Esophagus (tissue), 2 donors: ENCODE measurements around the gene HSD17B14. TPM values are rescaled to one million over a fixed set of nuclear protein-coding genes. Genes with fewer than 3 reads are reported as not detected.
"Not testable (repeated sequence)": the region's sequence is repeated elsewhere in the genome, so short reads cannot be mapped to it uniquely, and the experiment has no call there.

Experiments used
- H3K27ac ChIP-seq, 2 donors: one replicate each; pipeline ENCODE4 v1.5.1; 2013; ENCODE audit warnings: low read depth in 2 of 2, mild to moderate bottlenecking in 2 of 2, inconsistent platforms in 1 of 2, low read length in 1 of 2, moderate library complexity in 1 of 2
- H3K27me3 ChIP-seq, 2 donors: one replicate each; pipeline ENCODE4 v1.6.1; 2013; ENCODE audit warnings: low read length in 2 of 2, control low read depth in 1 of 2, mild to moderate bottlenecking in 1 of 2; ENCODE audit not compliant: insufficient read depth in 2 of 2, control insufficient read depth in 1 of 2
- H3K36me3 ChIP-seq, 2 donors: one replicate each; pipeline ENCODE4 v1.6.1; 2013; ENCODE audit warnings: low read length in 1 of 2; ENCODE audit not compliant: control insufficient read depth in 2 of 2, insufficient read depth in 2 of 2
- H3K4me1 ChIP-seq, 2 donors: one replicate each; pipeline ENCODE4 v1.6.1; 2013; ENCODE audit warnings: low read length in 1 of 2; ENCODE audit not compliant: control insufficient read depth in 2 of 2, insufficient read depth in 2 of 2
- H3K4me3 ChIP-seq, 2 donors: one replicate each; pipeline ENCODE4 v1.5.1; 2013; ENCODE audit warnings: low read length in 2 of 2, mild to moderate bottlenecking in 2 of 2, low read depth in 1 of 2, moderate library complexity in 1 of 2
- H3K9me3 ChIP-seq, 2 donors: one replicate each; pipeline ENCODE4 v1.6.1; 2013; ENCODE audit warnings: mild to moderate bottlenecking in 2 of 2, low read depth in 1 of 2, low read length in 1 of 2, moderate library complexity in 1 of 2; ENCODE audit not compliant: control insufficient read depth in 2 of 2, insufficient read depth in 1 of 2
- WGBS, 2 donors: extraction: QIAGEN DNeasy Blood & Tissue Kit; methylation state at CpG; one replicate each; pipeline ENCODE4 v1.1.7; 2013; 5-methylcytosine and 5-hydroxymethylcytosine counted together
- polyA plus RNA-seq, 2 donors: library from polyadenylated mRNA; stranded (reverse); fragments of 200-250 nt; gene quantifications; one replicate each; pipeline ENCODE4 v1.2.3, GENCODE V29; 2013
- donor health status: healthy with polysubstance abuse.
- donor health status: Bipolar disorder and iron deficiency.

Gene HSD17B14
- polyA plus RNA-seq, 2 donors = 2.2 to 3.4 TPM

GRCh38 chr19:48770734-48771472 is 65.4 kb downstream of the HSD17B14 start:
- peak overlapping the region; percentile 82 to 99 for H3K27ac ChIP-seq
- no peaks in the 10 kb centered on the region for H3K27me3 ChIP-seq
- no peaks in the 10 kb centered on the region for H3K36me3 ChIP-seq
- H3K4me1 ChIP-seq = no peaks in the 10 kb centered on the region
- WGBS, 2 donors = 53 to 66% methylated on average over 20 of the region's 20 CpGs
- no peaks in the 10 kb centered on the region for H3K9me3 ChIP-seq
- peak overlapping the region in 1 of 2 donors; percentile 12 for H3K4me3 ChIP-seq

GRCh38 chr19:48770266-48770665 is 66.0 kb downstream of the HSD17B14 start:
- WGBS, 2 donors = 63 to 71% methylated on average over 7 of the region's 7 CpGs
- peak overlapping the region; percentile 23 to 81 for H3K27ac ChIP-seq

GRCh38 chr19:48768994-48769713 is 67.1 kb downstream of the HSD17B14 start:
- Histone ChIP-seq H3K4me1 (no peaks in the 10 kb centered on the region), H3K9me3 (no peaks in the 10 kb centered on the region), H3K27ac (no peak overlapping the region), H3K4me3 (no peak overlapping the region), H3K27me3 (no peaks in the 10 kb centered on the region), H3K36me3 (no peaks in the 10 kb centered on the region)
- 67 to 85% methylated on average over 11 of the region's 11 CpGs for WGBS, 2 donors

More at GRCh38 chr19:48770266-48770665, 66.0 kb downstream of the HSD17B14 start:
- no peaks in the 10 kb centered on the region for H3K36me3 ChIP-seq
- no peaks in the 10 kb centered on the region for H3K4me1 ChIP-seq
- H3K9me3 ChIP-seq = no peaks in the 10 kb centered on the region
- no peaks in the 10 kb centered on the region for H3K27me3 ChIP-seq
- H3K4me3 ChIP-seq = no peak overlapping the region

GRCh38 chr19:48768171-48768753 is 68.0 kb downstream of the HSD17B14 start:
- H3K4me1 ChIP-seq, H3K27me3 ChIP-seq, H3K9me3 ChIP-seq, H3K4me3 ChIP-seq, H3K27ac ChIP-seq, H3K36me3 ChIP-seq: not testable (repeated sequence)
- 39 to 44% methylated on average over 6 of the region's 6 CpGs for WGBS, 2 donors

GRCh38 chr19:48765816-48766215 is 70.5 kb downstream of the HSD17B14 start:
- not testable (repeated sequence) for H3K4me3 ChIP-seq, H3K4me1 ChIP-seq, H3K36me3 ChIP-seq, H3K27ac ChIP-seq, H3K27me3 ChIP-seq, H3K9me3 ChIP-seq
- 34 to 39% methylated on average over 5 of the region's 5 CpGs for WGBS, 2 donors

Other genes starting within 250 kb of the HSD17B14 start
- gene SPACA4, start 229.7 kb downstream of the HSD17B14 start, polyA plus RNA-seq = 1 to 10 TPM; 1.2 to 1.9 TPM
- 10 to 100 TPM in 1 of 2 donors, 1 to 10 TPM in 1; 6.5 to 26.7 TPM for gene FAM83E, start 221.4 kb downstream of the HSD17B14 start, polyA plus RNA-seq
- gene RPL18, start 217.3 kb downstream of the HSD17B14 start, polyA plus RNA-seq = 1,000 to 10,000 TPM; 2,667 to 2,860 TPM
- 10 to 100 TPM in 1 of 2 donors, 1 to 10 TPM in 1; 9.0 to 15.5 TPM for gene SPHK2, start 217.0 kb downstream of the HSD17B14 start, polyA plus RNA-seq
- gene DBP, start 199.1 kb downstream of the HSD17B14 start, polyA plus RNA-seq = 10 to 100 TPM in 1 of 2 donors, 1 to 10 TPM in 1; 8.9 to 13.3 TPM
- gene CA11, start 190.3 kb downstream of the HSD17B14 start, polyA plus RNA-seq = 10 to 100 TPM in 1 of 2 donors, 1 to 10 TPM in 1; 6.8 to 12.7 TPM
- gene NTN5, start 163.5 kb downstream of the HSD17B14 start, polyA plus RNA-seq = under 1 TPM; 0.25 to 0.39 TPM
- 10 to 100 TPM; 34.5 to 51.8 TPM for gene FUT2, start 140.5 kb downstream of the HSD17B14 start, polyA plus RNA-seq
- 1 to 10 TPM in 1 of 2 donors, under 1 TPM in 1; 0.96 to 1.6 TPM for gene MAMSTR, start 116.8 kb downstream of the HSD17B14 start, polyA plus RNA-seq
- 10 to 100 TPM in 1 of 2 donors, 1 to 10 TPM in 1; 7.0 to 11.4 TPM for gene RASIP1, start 95.9 kb downstream of the HSD17B14 start, polyA plus RNA-seq
- gene IZUMO1, start 89.6 kb downstream of the HSD17B14 start, polyA plus RNA-seq = under 1 TPM; 0.16 to 0.39 TPM
- gene FUT1, start 83.8 kb downstream of the HSD17B14 start, polyA plus RNA-seq = 1 to 10 TPM; 1.1 to 2.4 TPM
- not detected for gene FGF21, start 81.0 kb downstream of the HSD17B14 start, polyA plus RNA-seq
- 10 to 100 TPM; 21.9 to 31.4 TPM for gene BCAT2, start 25.5 kb downstream of the HSD17B14 start, polyA plus RNA-seq
- 1 to 10 TPM; 8.6 to 9.2 TPM for gene PLEKHA4, start 32.1 kb upstream of the HSD17B14 start, polyA plus RNA-seq
- 100 to 1,000 TPM in 1 of 2 donors, 10 to 100 TPM in 1; 38.0 to 145 TPM for gene PPP1R15A, start 35.9 kb upstream of the HSD17B14 start, polyA plus RNA-seq
- under 1 TPM in 1 of 2 donors, not detected in 1; 0.08 TPM for gene TULP2, start 62.3 kb upstream of the HSD17B14 start, polyA plus RNA-seq
- 100 to 1,000 TPM in 1 of 2 donors, 10 to 100 TPM in 1; 88.2 to 116 TPM for gene NUCB1, start 63.8 kb upstream of the HSD17B14 start, polyA plus RNA-seq
- gene DHDH, start 97.2 kb upstream of the HSD17B14 start, polyA plus RNA-seq = 1 to 10 TPM in 1 of 2 donors, under 1 TPM in 1; 0.57 to 1.3 TPM
- 10 to 100 TPM; 41.7 to 56.9 TPM for gene BAX, start 118.4 kb upstream of the HSD17B14 start, polyA plus RNA-seq
- 100 to 1,000 TPM; 645 to 931 TPM for gene FTL, start 128.8 kb upstream of the HSD17B14 start, polyA plus RNA-seq
- 10 to 100 TPM; 27.0 to 30.9 TPM for gene GYS1, start 156.8 kb upstream of the HSD17B14 start, polyA plus RNA-seq
- 10 to 100 TPM; 56.1 to 87.4 TPM for gene RUVBL2, start 157.4 kb upstream of the HSD17B14 start, polyA plus RNA-seq
- gene LHB, start 180.6 kb upstream of the HSD17B14 start, polyA plus RNA-seq = under 1 TPM; 0.29 to 0.45 TPM
- gene CGB3, start 187.8 kb upstream of the HSD17B14 start, polyA plus RNA-seq = not detected
- not detected for gene CGB2, start 195.4 kb upstream of the HSD17B14 start, polyA plus RNA-seq
- not detected for gene CGB1, start 200.4 kb upstream of the HSD17B14 start, polyA plus RNA-seq
- under 1 TPM in 1 of 2 donors, not detected in 1; 0.39 TPM for gene CGB5, start 207.4 kb upstream of the HSD17B14 start, polyA plus RNA-seq
- not detected for gene CGB8, start 212.6 kb upstream of the HSD17B14 start, polyA plus RNA-seq
- gene CGB7, start 221.3 kb upstream of the HSD17B14 start, polyA plus RNA-seq = 1 to 10 TPM; 1.4 to 3.5 TPM
- gene NTF4, start 228.3 kb upstream of the HSD17B14 start, polyA plus RNA-seq = 10 to 100 TPM in 1 of 2 donors, 1 to 10 TPM in 1; 7.7 to 20.0 TPM
- under 1 TPM; 0.01 to 0.02 TPM for gene KCNA7, start 236.2 kb upstream of the HSD17B14 start, polyA plus RNA-seq
- gene SNRNP70, start 249.0 kb upstream of the HSD17B14 start, polyA plus RNA-seq = 100 to 1,000 TPM; 160 to 252 TPM